ENCODE measurements around the gene GALNT18. TPM values are rescaled to one million over a fixed set of nuclear protein-coding genes. Genes with fewer than 3 reads are reported as not detected.
A peak's percentile ranks its signal among the peaks of the same experiment; 100 is the strongest.

GALNT18 gene
- 0.53 and 1.7 TPM in 2 replicates for total RNA-seq

GRCh38 chr11:11621573-11622339 lies at the start of gene GALNT18:
Gene GALNT18, minus strand, starts transcription at chr11:11622005.
- peak; percentile 66 for DNase-seq (ENCODE audit: low read depth, low spot score)

GRCh38 chr11:11670574-11670973 lies 48.8 kb upstream of the GALNT18 start:
- no peak for DNase-seq (ENCODE audit: low read depth, low spot score)

DNA sequence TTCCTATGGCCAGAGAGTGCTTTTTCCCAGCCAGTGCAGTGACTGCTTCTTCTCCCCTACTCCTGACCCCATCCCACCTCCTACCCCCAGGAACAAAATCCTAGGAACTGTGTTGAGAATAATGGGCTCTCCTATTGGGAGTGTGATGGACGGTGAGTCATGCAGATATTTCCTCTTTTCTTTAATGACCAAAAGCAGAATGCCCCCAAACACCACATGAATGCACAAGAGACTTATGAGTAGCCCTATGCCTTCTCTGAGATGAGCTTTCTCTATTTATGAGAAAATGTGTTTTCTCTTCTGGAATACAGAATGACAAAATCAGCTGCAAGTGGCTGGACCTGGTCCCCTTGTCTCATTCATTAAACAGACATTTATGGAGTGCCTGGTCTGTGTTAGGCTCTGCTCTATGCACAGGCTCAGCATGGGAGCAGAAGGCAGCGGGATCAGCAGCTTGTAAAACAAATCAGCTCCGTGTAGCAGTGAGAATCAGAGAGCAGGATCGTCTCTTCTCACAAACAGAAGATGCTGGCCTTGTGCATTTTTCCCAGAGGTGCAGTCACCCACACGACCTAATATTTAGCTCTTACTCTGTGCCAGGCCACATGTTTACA lies 47.5 kb upstream of the GALNT18 start:
- no peak for DNase-seq (ENCODE audit: low read depth, low spot score)

DNA sequence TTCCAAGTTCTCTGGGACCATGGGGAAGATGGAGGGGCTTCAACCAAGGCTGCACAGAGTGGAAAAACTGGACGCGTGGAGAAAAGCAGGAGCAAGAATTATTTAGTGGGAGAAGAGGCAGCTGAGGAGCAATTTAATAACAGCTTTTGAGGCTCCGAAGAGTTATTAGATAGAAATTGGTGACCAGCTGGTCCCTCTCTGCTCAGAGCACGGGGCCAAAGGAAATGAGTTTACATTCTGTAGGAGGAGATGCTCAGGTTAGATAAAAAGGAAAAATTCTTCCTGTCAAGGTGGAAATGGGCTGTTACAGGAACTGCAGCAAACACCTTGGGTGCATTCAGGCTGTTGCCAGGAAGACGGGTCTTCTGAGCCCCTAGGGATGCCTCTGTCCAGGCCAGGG lies 47.0 kb upstream of the GALNT18 start:
- DNase-seq (ENCODE audit: low read depth, low spot score): no peak

GRCh38 chr11:11668274-11668673 lies 46.5 kb upstream of the GALNT18 start:
- no peak for DNase-seq (ENCODE audit: low read depth, low spot score)

- no peak for DNase-seq (ENCODE audit: low read depth, low spot score)
These were observed 45.3 kb upstream of the GALNT18 start for GRCh38 chr11:11667056-11667455.

DNA sequence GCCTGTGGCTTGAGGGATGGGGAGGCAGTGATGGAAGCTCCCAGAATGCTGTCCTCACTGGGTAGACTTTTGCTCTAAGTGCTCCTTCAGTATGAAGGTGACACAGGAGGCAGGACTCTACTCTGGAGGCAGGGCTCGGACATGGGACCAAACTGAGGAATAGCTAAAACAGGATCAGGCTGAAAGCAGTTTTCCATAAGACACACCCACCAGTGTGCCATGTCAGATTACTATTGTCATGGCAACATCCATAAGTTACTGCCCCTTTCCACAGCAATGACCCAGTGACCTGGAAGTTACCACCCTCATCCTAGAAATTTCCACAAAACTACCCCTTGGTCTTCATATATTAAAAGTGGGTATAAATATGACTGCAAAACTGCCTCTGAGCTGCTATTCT lies 43.6 kb upstream of the GALNT18 start:
- DNase-seq (ENCODE audit: low read depth, low spot score): no peak

DNA sequence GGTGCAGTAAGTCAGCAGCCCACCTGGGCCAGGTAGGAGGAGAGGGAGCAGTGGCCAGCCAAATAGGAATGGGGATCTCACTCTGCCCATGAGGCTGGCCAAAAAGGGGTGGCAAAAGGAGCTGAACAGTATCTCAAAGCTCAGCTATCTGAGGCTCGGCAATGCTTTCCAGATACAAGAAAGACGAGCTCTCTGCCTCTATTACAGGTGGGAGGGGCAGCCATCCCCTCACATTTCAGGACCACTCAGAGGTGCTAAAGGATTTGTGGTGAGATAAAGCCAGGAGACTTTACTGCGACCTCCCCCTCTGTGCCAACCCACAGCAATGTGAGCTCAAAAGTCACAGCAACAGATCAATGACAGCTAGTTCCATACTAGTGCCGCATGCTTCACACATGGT lies 42.1 kb upstream of the GALNT18 start:
- DNase-seq (ENCODE audit: low read depth, low spot score): no peak

- no peak for DNase-seq (ENCODE audit: low read depth, low spot score)
These were observed 40.8 kb upstream of the GALNT18 start for GRCh38 chr11:11662578-11662977.

- DNase-seq (ENCODE audit: low read depth, low spot score): no peak
These were observed 39.7 kb upstream of the GALNT18 start for GRCh38 chr11:11661326-11662040.

GRCh38 chr11:11660363-11660740 lies 38.5 kb upstream of the GALNT18 start:
- no peak for DNase-seq (ENCODE audit: low read depth, low spot score)

DNA sequence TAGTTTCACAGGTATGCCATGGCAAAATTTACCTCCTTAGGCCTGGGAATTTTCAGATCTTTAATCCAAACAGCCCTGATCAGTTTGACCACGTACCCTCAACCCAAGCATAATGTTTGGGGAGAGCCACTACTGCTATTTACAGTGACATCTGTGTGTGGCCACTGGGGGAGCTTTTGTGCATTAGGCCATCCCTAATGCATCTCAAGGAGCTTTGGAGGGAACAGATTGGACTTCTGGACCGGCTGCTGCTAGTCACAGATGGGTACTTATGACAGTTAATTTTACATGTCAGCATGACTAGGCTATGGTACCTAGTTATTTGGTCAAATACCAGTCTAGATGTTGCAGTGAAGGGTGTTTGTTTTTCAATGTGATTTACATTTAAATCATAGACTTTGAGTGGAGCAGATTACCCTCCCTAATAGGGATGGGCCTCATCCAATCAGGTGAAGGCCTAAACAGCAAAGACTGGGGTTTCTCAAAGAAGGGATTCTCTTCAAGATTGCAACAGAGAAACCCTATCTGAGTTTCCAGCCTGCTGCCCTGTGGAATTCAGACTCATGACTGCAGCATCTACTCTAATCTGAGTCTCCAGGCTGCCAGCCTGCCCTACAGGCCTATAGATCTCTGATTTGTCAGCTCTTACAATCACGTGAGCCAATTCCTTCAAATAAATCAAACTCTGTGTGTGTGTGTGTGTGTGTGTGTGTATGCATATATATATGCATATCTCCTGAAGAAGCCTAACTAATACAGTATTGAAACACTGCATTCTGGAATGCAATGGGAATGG lies 38.0 kb upstream of the GALNT18 start:
- DNase-seq (ENCODE audit: low read depth, low spot score): no peak

GRCh38 chr11:11657218-11657955 lies 35.6 kb upstream of the GALNT18 start:
- no peak for DNase-seq (ENCODE audit: low read depth, low spot score)

- DNase-seq (ENCODE audit: low read depth, low spot score): no peak
These were observed 19.8 kb upstream of the GALNT18 start for GRCh38 chr11:11641581-11641980.

GRCh38 chr11:11640996-11641395 lies 19.2 kb upstream of the GALNT18 start:
- DNase-seq (ENCODE audit: low read depth, low spot score): no peak

DNA sequence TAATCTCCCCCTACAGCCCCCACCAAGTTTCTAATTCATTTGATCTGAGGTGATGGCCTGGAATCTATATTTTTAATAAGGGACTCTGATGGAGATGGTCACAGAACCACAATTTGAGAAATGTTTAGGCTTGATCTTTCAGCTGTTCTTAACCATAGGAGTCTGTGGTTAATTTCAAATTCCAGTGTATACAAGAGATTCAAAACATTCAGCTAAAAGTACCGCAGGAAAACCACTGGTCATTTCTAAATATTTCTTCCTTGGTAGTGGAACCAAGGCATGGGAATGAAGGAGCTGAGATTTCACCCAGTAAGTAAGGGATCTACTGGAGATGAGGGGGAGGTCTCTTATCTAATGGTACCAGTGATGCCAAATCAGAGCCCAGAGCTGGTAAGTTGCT lies 18.3 kb upstream of the GALNT18 start:
- DNase-seq (ENCODE audit: low read depth, low spot score): no peak

GRCh38 chr11:11636671-11637070 lies 14.9 kb upstream of the GALNT18 start:
- DNase-seq (ENCODE audit: low read depth, low spot score): no peak

DNA sequence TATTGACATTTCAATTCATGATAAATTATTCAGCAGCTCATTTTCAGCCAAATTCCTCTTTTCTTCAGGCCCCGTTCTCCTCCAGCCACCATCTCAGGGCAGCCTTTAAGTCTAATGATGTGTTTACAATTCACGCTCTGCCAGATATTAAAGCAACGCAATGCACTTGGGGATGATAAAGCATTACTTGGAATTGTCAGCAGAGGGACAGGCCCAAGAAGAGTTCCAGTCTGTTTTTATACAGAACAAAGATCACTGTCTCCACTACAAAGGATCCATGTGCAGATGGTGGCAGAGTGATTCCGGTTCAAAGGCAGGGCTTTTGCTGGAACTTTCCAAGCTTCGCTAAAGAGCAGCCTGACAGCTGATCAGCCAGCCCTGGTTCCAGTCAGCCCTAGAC lies 13.6 kb upstream of the GALNT18 start:
- no peak for DNase-seq (ENCODE audit: low read depth, low spot score)

DNA sequence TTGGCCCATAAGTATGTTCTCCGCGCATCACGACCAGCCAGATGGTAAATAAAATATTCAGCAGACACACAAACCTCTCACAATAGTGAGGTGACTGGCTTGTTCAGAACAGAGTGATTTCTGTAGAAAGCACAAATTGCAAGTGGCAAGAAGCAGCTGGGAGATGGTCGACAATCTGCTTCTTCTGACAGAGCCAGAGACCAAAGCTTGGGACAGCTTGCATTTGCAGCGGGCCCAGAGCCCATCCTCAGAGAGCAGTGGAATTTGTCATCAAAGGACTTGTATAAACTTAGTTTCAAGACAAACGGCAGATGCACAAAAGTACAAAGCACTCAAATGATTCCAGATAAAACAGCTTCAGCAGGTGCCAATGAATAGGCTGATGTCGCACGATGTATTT lies 7.6 kb upstream of the GALNT18 start:
- DNase-seq (ENCODE audit: low read depth, low spot score): no peak

DNA sequence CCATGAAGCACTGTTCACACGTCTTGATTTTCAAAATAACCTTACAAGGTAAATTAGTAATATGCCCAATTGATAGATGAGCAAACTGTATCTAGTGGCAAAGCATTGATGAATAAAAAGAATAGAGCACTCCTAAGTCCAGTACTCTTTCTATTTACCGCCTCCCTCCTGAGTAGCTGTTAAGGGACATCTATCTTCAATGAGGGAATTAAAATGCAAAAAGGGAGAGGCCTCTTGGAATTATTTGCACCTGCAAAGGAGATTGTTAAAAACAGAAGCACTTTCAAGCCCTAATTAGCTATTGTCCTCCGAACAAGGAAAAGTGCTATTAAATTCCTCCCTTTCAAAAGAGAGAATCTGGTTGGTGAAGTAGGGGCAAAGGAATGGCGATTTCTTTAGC lies 6.8 kb upstream of the GALNT18 start:
- no peak for DNase-seq (ENCODE audit: low read depth, low spot score)

GRCh38 chr11:11626128-11626527 lies 4.3 kb upstream of the GALNT18 start:
- no peak for DNase-seq (ENCODE audit: low read depth, low spot score)
